ENCODE data around the gene GSTT2.
"Not testable (repeated sequence)": the region's sequence is repeated elsewhere in the genome, so short reads cannot be mapped to it uniquely, and the experiment has no call there.

GSTT2 gene

GRCh38 chr22:23974836-23975352 lies 5.0 kb upstream of the GSTT2 start:
- DNase-seq: not testable (repeated sequence)

- not testable (repeated sequence) for DNase-seq
These were observed 2.6 kb upstream of the GSTT2 start for GRCh38 chr22:23977304-23977703.

GRCh38 chr22:23980567-23980966 lies 633 bp downstream of the GSTT2 start:
- DNase-seq: not testable (repeated sequence)

- peak; percentile 60 to 83 for DNase-seq
These were observed 4.5 kb downstream of the GSTT2 start for GRCh38 chr22:23984430-23984829.

GRCh38 chr22:23986089-23986488 lies 6.2 kb downstream of the GSTT2 start:
- DNase-seq: not testable (repeated sequence)

GRCh38 chr22:23986538-23987178 lies 6.7 kb downstream of the GSTT2 start:
- DNase-seq: not testable (repeated sequence)

GRCh38 chr22:23989583-23990244 lies 9.8 kb downstream of the GSTT2 start:
- not testable (repeated sequence) for DNase-seq

- DNase-seq: not testable (repeated sequence)
These were observed 13.1 kb downstream of the GSTT2 start for GRCh38 chr22:23993080-23993479.

GRCh38 chr22:23993581-23994177 lies 13.7 kb downstream of the GSTT2 start:
- not testable (repeated sequence) for DNase-seq

GRCh38 chr22:23997092-23997491 lies 17.2 kb downstream of the GSTT2 start:
- DNase-seq: no peak

- DNase-seq: not testable (repeated sequence)
These were observed 19.8 kb downstream of the GSTT2 start for GRCh38 chr22:23999779-24000178.

- no peak for DNase-seq
These were observed 21.4 kb downstream of the GSTT2 start for GRCh38 chr22:24001314-24001713.

- DNase-seq: no peak
These were observed 22.3 kb downstream of the GSTT2 start for GRCh38 chr22:24002272-24002671.

- no peak for DNase-seq
These were observed 22.9 kb downstream of the GSTT2 start for GRCh38 chr22:24002851-24003250.

- no peak for DNase-seq
These were observed 24.0 kb downstream of the GSTT2 start for GRCh38 chr22:24003887-24004286.

GRCh38 chr22:24005201-24005600 lies 25.3 kb downstream of the GSTT2 start, which contains the start of gene GSTT4:
Gene GSTT4 (minus strand): TSS chr22:24005453. CDS start chr22:24005356, 97 bp downstream.
- DNase-seq: peak; percentile 28 to 90

- no peak for DNase-seq
These were observed 26.4 kb downstream of the GSTT2 start for GRCh38 chr22:24006207-24006913.

- DNase-seq: no peak
These were observed 26.9 kb downstream of the GSTT2 start for GRCh38 chr22:24006914-24007214.

GRCh38 chr22:24007253-24008021 lies 27.5 kb downstream of the GSTT2 start:
- no peak for DNase-seq

- DNase-seq: no peak
These were observed 28.0 kb downstream of the GSTT2 start for GRCh38 chr22:24008022-24008283.

GRCh38 chr22:24008381-24009226 lies 28.7 kb downstream of the GSTT2 start:
- DNase-seq: no peak
